Astrocyte of the cerebellum (primary cell): ENCODE data around the gene ZNF516.

Experiments
- DNase-seq: peaks from one replicate; pipeline ENCODE4 v3.0.0-alpha.2; 2011; ENCODE audit warnings: low read depth
- H3K4me3 ChIP-seq: 2 replicates; pipeline ENCODE4 v1.5.1; 2011; ENCODE audit warnings: mild to moderate bottlenecking, low read depth, low read length, moderate library complexity
- CTCF ChIP-seq: IDR thresholded peaks from 2 replicates; pipeline ENCODE4 v1.5.1; 2012; ENCODE audit warnings: low read length, low read depth, moderate library complexity, mild to moderate bottlenecking; ENCODE audit errors: missing control alignments
- in situ Hi-C: cut with HindIII; loops from 2 replicates; pipeline ENCODE4 v1.10.0; 2017; ENCODE audit warnings: low sequenced_read_pairs

Gene ZNF516

GRCh38 chr18:76437910-76438309 is 57.1 kb downstream of the ZNF516 start:
- TF ChIP-seq CTCF = no peak
- DNase-seq = no peak
- in situ Hi-C loops = no loop called here
- H3K4me3 ChIP-seq = no peak overlapping the region

- no peak for TF ChIP-seq CTCF
- DNase-seq = no peak
- no peak overlapping the region for H3K4me3 ChIP-seq
- in situ Hi-C loops = no loop called here
Observed at GRCh38 chr18:76437011-76437410, 58.0 kb downstream of the ZNF516 start.

- no peak overlapping the region for H3K4me3 ChIP-seq
- no peak for TF ChIP-seq CTCF
- DNase-seq = no peak
- in situ Hi-C loops = no loop called here
Observed at GRCh38 chr18:76436342-76436741, 58.7 kb downstream of the ZNF516 start.

- no peak overlapping the region for H3K4me3 ChIP-seq
- peak; percentile 22 for TF ChIP-seq CTCF
- in situ Hi-C loops = no loop called here
- DNase-seq = no peak
Observed at GRCh38 chr18:76435316-76435989, 59.6 kb downstream of the ZNF516 start.

- TF ChIP-seq CTCF = no peak
- DNase-seq = no peak
- no peak overlapping the region for H3K4me3 ChIP-seq
- in situ Hi-C loops = no loop called here
Observed at GRCh38 chr18:76434452-76434851, 60.6 kb downstream of the ZNF516 start.

- H3K4me3 ChIP-seq = no peak overlapping the region
- DNase-seq = no peak
- no peak for TF ChIP-seq CTCF
- in situ Hi-C loops = no loop called here
Observed at GRCh38 chr18:76433788-76434187, 61.3 kb downstream of the ZNF516 start.
